RWPE1 (cell line): Measurements from ENCODE around the gene HTT-AS.

Experiments used
- CTCF ChIA-PET: fragments of 350-600 bp; sonication (Branson Sonifier 250); formaldehyde crosslinking; extraction: SDS; loops from one replicate; lab custom pipeline; 2021; lab: Yijun Ruan, JAX
- POLR2A ChIA-PET: fragments of 400-600 bp; formaldehyde crosslinking; extraction: SDS; loops from one replicate; lab custom pipeline; 2020; ENCODE audit warnings: antibody characterized with exemption; ENCODE audit not compliant: low non-redundant PET; lab: Yijun Ruan, JAX
- DNase-seq: peaks from one replicate; pipeline ENCODE4 v3.0.0; 2012; ENCODE audit warnings: low spot score
- H3K27ac ChIP-seq: fragments of 450-650 bp; 2 replicates; pipeline ENCODE4 v1.5.1; 2017
- TF ChIP-seq, protein P1 (sequence below): fragments of 450-650 bp; conservative IDR thresholded peaks from 2 replicates; pipeline ENCODE4 v1.5.1; 2017; ENCODE audit warnings: low read depth, mild to moderate bottlenecking

The HTT-AS gene

DNA sequence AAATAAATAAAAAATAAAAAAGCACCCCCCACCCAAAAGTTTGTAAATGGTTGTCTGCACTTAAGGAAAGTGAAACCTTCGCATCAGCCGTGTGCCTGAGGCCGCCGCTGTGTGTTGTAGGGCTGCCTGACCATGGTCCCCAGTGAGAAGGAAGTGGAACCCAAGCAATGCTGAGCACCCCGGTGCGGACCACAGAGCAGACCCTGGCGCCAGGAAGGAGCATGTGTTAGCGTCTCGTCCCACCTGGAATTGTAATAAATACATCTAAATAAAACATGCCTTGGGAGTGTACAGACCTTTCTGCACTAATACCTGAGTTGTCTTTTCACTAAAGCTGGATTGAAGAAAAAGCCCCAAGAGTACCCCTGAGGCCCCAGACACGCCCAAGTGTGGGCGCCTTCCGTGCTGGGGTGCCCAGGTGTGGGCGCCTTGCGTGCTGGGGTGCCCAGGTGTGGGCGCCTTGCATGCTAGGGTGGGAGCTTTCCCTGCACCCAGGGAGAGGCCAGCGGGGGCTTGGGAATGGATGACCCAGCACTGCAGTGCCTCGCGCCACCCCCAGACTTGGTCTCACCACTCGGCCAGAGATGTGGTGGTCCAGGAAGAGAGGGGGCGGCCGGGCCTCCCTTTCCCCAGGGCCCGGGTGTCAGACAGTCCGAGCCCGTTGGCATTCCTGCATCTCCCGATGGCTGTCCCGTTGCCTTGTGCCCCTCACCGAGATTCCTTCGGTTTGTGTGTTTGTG lies 33.7 kb downstream of the HTT-AS start:
- ChIA-PET POLR2A (no interaction called here), CTCF (no interaction called here)
- TF ChIP-seq, protein P1, sequence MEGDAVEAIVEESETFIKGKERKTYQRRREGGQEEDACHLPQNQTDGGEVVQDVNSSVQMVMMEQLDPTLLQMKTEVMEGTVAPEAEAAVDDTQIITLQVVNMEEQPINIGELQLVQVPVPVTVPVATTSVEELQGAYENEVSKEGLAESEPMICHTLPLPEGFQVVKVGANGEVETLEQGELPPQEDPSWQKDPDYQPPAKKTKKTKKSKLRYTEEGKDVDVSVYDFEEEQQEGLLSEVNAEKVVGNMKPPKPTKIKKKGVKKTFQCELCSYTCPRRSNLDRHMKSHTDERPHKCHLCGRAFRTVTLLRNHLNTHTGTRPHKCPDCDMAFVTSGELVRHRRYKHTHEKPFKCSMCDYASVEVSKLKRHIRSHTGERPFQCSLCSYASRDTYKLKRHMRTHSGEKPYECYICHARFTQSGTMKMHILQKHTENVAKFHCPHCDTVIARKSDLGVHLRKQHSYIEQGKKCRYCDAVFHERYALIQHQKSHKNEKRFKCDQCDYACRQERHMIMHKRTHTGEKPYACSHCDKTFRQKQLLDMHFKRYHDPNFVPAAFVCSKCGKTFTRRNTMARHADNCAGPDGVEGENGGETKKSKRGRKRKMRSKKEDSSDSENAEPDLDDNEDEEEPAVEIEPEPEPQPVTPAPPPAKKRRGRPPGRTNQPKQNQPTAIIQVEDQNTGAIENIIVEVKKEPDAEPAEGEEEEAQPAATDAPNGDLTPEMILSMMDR = no peak
- no peak for DNase-seq
- H3K27ac ChIP-seq = no peak overlapping the region

DNA sequence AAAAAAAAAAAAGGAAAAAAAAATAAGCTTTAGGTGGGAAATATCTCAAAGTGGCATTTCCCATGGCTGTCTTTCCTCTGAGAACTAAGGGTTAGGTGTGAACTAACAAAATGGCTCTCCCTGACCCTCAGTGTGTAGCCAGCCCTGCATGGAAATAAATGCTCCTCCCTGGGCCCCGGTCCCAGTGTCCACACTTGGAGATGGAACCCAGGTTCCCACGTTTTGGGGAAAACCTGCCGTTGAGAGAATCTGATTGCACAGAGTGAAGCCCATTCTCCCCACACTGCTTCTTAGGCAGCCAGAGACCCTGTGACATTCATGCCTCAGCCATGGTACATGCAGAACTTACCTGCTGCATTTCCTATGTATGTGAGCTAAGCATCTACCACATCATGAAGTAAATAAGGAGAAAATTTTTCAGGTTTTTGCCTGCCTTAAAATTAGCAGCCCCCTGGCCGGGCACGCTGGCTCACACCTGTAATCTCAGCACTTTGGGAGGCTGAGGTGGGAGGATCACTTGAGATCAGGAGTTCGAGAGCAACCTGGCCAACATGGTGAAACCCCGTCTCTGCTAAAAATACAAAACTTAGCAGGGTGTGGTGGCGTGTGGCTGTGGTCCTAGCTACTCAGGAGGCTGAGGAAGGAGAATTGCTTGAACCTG lies 34.5 kb downstream of the HTT-AS start:
- no peak for DNase-seq
- H3K27ac ChIP-seq = no peak overlapping the region
- ChIA-PET POLR2A (no interaction called here), CTCF (no interaction called here)
- TF ChIP-seq, protein P1 = no peak

DNA sequence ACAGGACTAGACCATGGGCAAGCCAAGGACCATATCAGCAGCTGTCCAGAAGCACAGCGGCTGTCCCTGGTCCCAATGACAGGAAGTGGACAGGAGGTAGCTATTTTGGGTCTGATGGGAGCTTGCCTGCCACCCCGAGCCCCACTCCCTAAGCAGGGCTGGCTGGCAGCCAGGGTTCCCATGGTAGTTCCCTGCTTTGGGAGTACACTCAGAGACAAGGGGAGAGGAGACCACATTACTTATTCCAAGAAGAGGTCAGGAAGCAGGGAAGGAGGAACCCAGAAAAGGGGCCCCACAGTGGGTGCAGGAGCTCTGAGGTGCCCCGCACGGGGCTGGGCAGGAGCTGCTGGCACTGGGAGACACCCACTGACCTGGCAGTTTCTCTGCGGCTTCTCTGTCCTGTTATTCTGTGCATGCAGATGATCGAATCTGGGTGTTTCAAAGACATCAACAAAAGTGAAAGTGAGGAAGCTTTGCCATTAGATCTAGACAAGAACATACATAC lies 36.3 kb downstream of the HTT-AS start:
- H3K27ac ChIP-seq = no peak overlapping the region
- POLR2A ChIA-PET = no interaction called here
- no peak for DNase-seq
- TF ChIP-seq, protein P1 = no peak
- CTCF ChIA-PET = interaction anchor here (0.7 to 1.1 kb wide), 3 partner anchors 29 to 74 kb away, joined by 3 to 6 read pairs (median 5); partner anchors contain the start of genes GRK4 and NOP14

DNA sequence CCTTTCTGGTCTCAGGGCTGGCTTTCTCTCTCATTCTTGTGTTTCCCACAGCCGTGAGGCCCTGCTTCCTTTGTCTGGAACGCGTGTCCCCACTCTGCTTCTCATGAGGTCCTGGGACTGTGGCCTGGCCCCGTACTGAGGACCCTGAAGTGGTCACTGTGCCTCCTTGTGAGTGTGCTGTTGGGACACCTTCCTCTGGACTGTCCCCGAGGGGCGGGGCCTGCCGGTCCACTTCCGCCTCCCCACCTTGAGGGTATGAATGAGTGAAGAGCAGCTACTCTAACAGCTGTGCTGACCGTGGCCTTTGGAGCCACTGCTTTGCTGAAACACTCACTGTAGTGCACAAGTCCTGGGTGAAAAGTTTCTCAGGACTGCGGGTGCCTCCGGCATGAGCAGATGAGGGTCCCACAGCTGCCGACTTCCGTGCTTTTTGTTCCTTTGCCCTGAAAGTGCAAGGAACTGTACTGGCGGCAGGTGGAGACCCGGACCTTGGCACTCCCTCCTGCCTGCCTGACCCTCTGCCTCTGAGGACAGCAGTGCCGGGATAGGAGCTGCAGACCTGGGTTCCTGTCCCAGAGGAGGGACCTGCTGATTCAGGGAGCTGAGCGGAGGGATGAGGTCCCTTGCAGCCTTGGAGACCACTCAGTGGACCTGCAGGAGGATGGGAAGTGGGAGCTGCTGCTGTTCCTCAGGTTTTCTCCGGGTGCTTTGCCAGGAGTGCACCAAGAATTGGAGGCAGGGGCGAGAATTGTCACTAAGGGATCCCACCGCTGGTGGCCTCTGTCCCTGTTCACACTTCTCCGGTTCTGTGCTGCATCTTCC lies 38.0 kb downstream of the HTT-AS start:
- TF ChIP-seq, protein P1 = no peak
- H3K27ac ChIP-seq = no peak overlapping the region
- ChIA-PET CTCF (interaction anchor here (0.6 to 1.5 kb wide), 6 partner anchors 23 to 623 kb away, joined by 3 to 4 read pairs (median 3); no protein-coding TSS in a partner anchor), POLR2A (no interaction called here)
- DNase-seq = no peak

DNA sequence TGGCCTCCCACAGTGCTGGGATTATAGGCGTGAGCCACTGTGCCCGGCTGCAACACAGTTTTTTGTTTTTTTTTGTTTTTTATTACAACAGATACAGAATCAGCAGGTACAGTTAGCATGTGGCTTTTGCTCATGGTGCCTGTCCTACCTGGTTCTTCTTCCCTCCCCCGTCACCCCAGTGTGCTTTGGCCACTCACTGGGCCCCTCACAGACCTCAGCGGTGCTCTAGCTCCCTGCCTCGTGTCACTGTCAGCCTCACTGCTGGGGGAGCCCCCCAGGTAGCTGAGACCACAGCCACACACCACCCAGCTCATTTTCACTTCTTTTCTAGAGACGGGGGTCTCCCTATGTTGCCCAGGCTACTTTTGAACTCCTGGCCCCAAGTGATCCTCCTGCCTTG lies 38.7 kb downstream of the HTT-AS start:
- H3K27ac ChIP-seq = no peak overlapping the region
- TF ChIP-seq, protein P1 = no peak
- ChIA-PET POLR2A (no interaction called here), CTCF (interaction anchor here (1.3 kb wide), 1 partner anchor 87 kb away, joined by 3 read pairs; no protein-coding TSS in a partner anchor)
- DNase-seq = no peak

DNA sequence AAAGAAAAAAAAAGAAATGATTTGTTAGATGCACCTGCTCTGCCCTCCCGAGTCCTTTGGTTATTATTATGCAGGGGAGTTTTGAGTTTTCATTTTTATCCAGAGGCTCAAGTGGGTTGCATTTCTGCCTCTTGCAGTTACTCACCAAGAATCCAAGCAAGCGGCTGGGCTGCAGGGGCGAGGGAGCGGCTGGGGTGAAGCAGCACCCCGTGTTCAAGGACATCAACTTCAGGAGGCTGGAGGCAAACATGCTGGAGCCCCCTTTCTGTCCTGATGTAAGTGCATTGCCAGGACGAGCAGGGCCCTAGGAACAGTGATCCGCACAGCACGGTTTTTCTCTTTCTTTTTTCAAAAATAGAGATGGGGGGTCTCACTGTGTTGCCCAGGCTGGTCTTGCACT lies 39.1 kb downstream of the HTT-AS start:
- no peak overlapping the region for H3K27ac ChIP-seq
- POLR2A ChIA-PET = no interaction called here
- CTCF ChIA-PET = no interaction called here
- TF ChIP-seq, protein P1 = no peak
- no peak for DNase-seq
